Measurements from ENCODE around the gene PTPRN2.
A peak's percentile ranks its signal among the peaks of the same experiment; 100 is the strongest.

The PTPRN2 gene

GRCh38 chr7:158556721-158557440 lies 30.7 kb downstream of the PTPRN2 start:
- FAIRE-seq: no peak
- DNase-seq (ENCODE audit: low spot score): no peak

DNA sequence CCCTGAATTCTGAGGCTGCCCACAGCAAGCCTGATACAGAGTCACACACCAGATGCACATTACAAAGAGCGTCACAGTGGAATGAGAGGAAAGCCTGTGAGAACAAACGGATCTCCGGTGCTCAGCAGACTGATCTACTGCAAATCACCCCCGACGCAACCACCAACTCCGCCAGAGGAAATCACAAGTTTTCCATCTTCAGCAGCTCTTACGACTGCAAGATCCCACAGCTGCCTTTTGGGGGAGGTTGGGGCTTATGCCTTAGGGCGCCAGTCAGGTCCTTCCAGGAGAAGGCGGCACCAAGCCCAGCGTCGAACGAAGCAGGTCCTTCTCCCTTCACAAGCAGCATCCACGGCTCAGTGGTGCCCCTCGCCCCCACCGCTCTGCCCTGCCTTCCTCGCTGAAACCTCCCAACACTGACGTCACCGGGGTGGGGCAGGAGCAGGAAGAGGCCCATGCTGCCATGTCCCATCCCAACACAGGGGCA lies 32.5 kb downstream of the PTPRN2 start:
- DNase-seq (ENCODE audit: low spot score) (no peak), FAIRE-seq (no peak)

GRCh38 chr7:158550886-158551452 lies 36.7 kb downstream of the PTPRN2 start:
- FAIRE-seq (no peak), DNase-seq (ENCODE audit: low spot score) (no peak)

DNA sequence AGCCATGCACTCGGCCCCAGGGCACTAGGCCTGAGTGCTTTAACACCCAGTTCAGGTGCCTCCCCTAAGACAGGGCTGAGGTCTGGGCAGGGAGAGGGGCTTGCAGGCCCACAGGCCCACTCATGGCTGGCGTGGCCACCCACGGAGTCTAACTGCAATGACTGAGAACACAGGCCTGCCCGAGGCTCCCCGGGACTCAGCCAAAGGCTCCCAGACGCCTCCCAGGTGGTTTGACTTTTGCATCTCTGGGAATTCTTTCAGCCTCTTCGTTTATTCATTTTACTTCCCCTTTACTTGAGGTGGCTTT lies 37.3 kb downstream of the PTPRN2 start:
- FAIRE-seq: no peak
- DNase-seq (ENCODE audit: low spot score): no peak

DNA sequence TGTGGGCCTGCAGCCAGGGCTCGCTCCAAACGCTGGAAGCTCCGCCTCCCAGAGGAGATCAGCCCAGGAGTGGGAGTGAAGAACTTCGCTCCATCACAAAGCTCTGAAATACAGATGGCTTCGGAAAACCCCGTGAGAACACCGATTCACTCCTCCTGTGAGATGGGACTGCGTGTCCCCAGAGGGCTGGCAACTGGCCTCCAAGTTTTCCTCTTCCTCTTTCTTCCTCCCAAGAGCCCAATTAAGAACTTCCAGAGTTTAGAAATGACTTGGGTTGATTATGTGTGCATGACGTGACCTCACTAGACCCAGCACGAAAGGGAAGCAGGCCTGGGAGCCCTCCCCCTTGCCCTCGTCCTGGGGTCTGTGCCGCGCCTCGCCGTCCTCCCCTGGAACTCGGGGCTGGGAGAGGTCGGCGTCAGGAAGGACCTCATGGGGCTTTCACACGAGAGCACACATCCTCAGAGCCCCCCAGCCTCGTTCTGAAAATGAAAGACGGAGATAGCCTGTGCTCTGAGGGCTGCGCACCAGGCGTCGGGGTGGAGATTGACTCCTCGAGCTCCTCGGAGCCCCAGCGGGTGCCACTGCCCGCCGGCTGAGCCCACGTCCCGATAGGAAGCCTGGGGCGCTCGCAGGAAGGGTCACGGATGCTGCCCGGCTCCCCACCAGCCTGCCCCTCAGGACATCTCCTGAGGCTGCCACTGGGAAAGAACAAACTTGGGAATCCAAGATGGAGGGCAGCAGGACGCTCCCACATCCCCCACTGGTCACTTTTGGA lies 37.8 kb downstream of the PTPRN2 start:
- no peak for FAIRE-seq

GRCh38 chr7:158549176-158549615 lies 38.4 kb downstream of the PTPRN2 start:
- DNase-seq (ENCODE audit: low spot score) (no peak), FAIRE-seq (no peak)

More for the DNA sequence above, 37.8 kb downstream of the PTPRN2 start:
- DNase-seq (ENCODE audit: low spot score): peak; percentile 41

GRCh38 chr7:158548726-158549125 lies 38.9 kb downstream of the PTPRN2 start:
- DNase-seq (ENCODE audit: low spot score): no peak
- FAIRE-seq: no peak

DNA sequence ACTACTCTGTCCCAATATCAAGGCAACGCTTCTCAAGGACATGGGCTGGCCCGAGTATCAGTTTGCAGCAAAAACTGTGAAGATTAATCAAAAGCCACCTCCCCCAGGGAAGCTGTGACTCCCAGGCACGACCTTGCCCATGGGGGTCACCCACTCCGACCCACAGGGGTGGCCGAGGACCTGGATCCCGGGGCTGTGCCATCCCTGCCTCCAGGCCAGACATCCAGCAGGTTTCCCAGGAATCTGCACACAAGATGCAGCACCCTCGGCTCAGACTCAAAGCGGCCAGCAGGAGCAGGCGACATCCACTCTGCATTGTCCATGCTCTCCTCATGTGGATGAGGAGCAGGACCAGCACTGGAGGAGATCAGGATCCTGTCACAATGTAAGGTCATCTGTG lies 39.8 kb downstream of the PTPRN2 start:
- DNase-seq (ENCODE audit: low spot score) (no peak), FAIRE-seq (no peak)

- FAIRE-seq: no peak
- no peak for DNase-seq (ENCODE audit: low spot score)
These were observed 41.0 kb downstream of the PTPRN2 start for GRCh38 chr7:158546626-158547025.

- DNase-seq (ENCODE audit: low spot score) (no peak), FAIRE-seq (no peak)
These were observed 41.4 kb downstream of the PTPRN2 start for GRCh38 chr7:158546214-158546613.

GRCh38 chr7:158544708-158545107 lies 42.9 kb downstream of the PTPRN2 start:
- DNase-seq (ENCODE audit: low spot score) (no peak), FAIRE-seq (no peak)

DNA sequence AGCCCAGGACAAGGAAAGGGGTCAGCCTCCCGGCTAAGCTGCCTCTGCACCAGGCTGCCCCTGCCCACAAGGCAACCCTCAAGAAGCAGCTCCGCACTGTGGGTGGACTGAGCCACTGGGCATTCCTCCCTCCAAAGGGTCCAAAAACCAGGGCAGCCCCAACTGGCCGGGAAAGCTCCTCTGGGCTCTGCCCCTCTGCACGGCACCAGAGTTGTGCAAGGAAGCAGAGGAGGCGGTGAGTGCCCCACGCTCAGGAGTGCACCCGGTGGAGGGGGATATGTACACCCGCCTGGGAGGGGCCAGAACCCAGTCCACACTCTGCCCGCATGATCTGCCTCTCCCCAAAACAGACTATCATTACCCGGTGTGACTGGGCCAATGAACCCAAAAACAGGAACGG lies 43.8 kb downstream of the PTPRN2 start:
- DNase-seq (ENCODE audit: low spot score) (no peak), FAIRE-seq (no peak)

GRCh38 chr7:158542651-158543566 lies 44.7 kb downstream of the PTPRN2 start:
- FAIRE-seq (no peak), DNase-seq (ENCODE audit: low spot score) (no peak)

- FAIRE-seq (no peak), DNase-seq (ENCODE audit: low spot score) (no peak)
These were observed 46.1 kb downstream of the PTPRN2 start for GRCh38 chr7:158541346-158542010.

- FAIRE-seq: no peak
- DNase-seq (ENCODE audit: low spot score): no peak
These were observed 47.9 kb downstream of the PTPRN2 start for GRCh38 chr7:158539711-158540146.

DNA sequence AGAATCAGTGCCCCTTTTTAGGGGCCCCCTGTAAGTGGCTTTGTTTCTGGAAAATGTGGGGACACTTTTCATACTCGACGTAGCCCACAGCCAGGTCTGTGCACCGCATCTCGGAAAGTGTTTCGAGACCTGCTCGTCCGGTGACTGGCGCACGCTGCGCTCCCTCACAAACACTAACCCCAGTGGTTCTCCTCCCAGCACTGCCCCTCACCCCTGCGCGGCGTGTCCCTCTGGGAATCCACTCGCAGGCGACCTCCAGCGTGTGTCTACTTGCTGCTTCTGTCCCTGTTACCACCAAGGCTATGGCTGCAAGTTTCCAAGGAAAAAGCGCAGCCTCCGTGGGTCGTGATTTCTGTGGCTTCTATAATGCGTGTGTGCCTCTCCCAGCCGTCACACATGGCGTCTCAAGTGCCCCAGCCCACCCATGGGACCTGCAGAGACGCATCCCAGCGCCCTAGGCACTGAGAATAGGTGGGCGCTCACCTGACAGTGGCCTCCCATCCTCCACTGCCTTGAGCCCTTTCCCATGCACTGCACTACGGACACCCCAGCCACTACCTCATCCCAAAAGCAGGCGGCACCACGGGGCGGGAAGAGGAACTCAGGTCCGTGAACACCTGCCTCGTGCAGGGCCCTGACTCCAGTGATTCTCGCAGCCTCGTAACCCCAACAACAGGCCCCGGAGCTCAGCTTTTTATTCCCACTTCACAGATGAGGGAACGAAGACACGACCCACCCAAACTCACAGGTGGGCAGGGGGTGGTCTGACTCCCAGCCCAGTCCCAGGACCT lies 49.3 kb downstream of the PTPRN2 start:
- FAIRE-seq (no peak), DNase-seq (ENCODE audit: low spot score) (no peak)

GRCh38 chr7:158537516-158537882 lies 50.1 kb downstream of the PTPRN2 start:
- DNase-seq (ENCODE audit: low spot score): no peak
- FAIRE-seq: no peak

GRCh38 chr7:158536871-158537515 lies 50.6 kb downstream of the PTPRN2 start:
- FAIRE-seq (no peak), DNase-seq (ENCODE audit: low spot score) (no peak)

DNA sequence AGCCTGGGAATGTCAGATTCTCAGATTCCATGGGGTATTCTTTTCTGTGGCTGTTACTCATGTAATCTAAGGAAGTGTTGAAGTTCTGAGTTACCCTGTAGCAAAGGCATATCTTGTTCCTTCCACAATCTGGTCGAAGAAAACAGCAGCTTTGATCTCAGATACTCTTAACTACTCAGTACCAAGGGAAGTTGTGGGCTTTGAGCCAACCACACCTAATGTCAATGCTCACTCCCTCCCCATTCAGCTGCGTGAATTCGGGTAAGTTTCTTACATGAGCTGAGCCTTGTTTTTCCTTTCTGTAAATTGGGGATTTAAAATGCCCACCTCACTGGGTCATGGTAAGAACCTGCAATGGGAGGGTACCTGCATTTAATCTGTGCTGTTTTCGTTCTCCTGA lies 52.5 kb downstream of the PTPRN2 start:
- no peak for DNase-seq (ENCODE audit: low spot score)

DNA sequence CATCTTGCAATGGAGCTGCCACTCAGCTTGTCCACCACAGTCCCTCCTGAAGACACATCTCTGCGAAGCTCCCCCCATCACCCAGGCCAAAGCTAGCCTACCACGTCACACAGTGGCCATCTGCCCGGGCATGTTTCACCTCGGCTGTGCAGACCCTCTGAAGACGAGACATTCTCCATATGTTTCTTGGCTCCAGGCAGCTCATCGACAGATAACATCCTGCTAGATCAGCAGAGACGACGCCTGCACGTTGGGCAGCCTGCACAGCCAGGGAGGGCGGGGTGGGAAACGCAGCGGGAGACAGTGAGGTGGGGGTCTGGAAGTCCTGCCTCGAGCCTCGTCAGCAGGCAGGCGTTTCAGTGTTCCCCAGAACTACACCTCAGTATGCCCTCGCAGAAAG lies 53.0 kb downstream of the PTPRN2 start:
- FAIRE-seq (no peak), DNase-seq (ENCODE audit: low spot score) (no peak)

More for the DNA sequence above, 52.5 kb downstream of the PTPRN2 start:
- FAIRE-seq: no peak
